Brain microvascular endothelial cell (primary cell): ENCODE measurements around the gene MAD1L1.

ENCODE experiments used
- DNase-seq: peaks from one replicate; pipeline ENCODE4 v3.0.0-alpha.2; 2020
- H3K27ac ChIP-seq: fragments of 250-450 bp; sonication (Bioruptor Pico); 2 replicates; pipeline ENCODE4 v1.5.1; 2020; ENCODE audit warnings: mild to moderate bottlenecking, moderate library complexity
- H3K27me3 ChIP-seq: fragments of 250-450 bp; sonication (Bioruptor Pico); replicated peaks from 2 replicates; pipeline ENCODE4 v1.5.1; 2020; ENCODE audit warnings: mild to moderate bottlenecking
- H3K36me3 ChIP-seq: fragments of 250-450 bp; sonication (Bioruptor Pico); replicated peaks from 2 replicates; pipeline ENCODE4 v1.5.1; 2020; ENCODE audit warnings: mild to moderate bottlenecking
- H3K4me3 ChIP-seq: 2 replicates; pipeline ENCODE4 v1.5.1; 2011; ENCODE audit warnings: low read depth, mild to moderate bottlenecking, control low read depth, low read length, moderate library complexity
- CTCF ChIP-seq: IDR thresholded peaks from 2 replicates; pipeline ENCODE4 v1.5.1; 2011; ENCODE audit warnings: low read depth, mild to moderate bottlenecking, moderate library complexity, low read length, control low read depth, inconsistent platforms; ENCODE audit errors: missing control alignments
- in situ Hi-C: cut with HindIII; loops from 2 replicates; pipeline ENCODE4 v1.10.0; 2017; ENCODE audit warnings: low sequenced_read_pairs, low pct_ligation_motif_present

Gene MAD1L1

GRCh38 chr7:1948887-1949680, 283.7 kb downstream of the MAD1L1 start:
- Histone ChIP-seq H3K27me3 (no peaks in the 10 kb centered on the region), H3K27ac (no peak overlapping the region), H3K36me3 (no peaks in the 10 kb centered on the region), H3K4me3 (no peak overlapping the region)
- in situ Hi-C loops = no loop called here
- no peak for DNase-seq
- TF ChIP-seq CTCF = no peak

GRCh38 chr7:1948301-1948796, 284.4 kb downstream of the MAD1L1 start:
- H3K36me3 ChIP-seq = no peaks in the 10 kb centered on the region
- no peaks in the 10 kb centered on the region for H3K27me3 ChIP-seq
- H3K4me3 ChIP-seq = no peak overlapping the region
- H3K27ac ChIP-seq = no peak overlapping the region
- no peak for TF ChIP-seq CTCF
- DNase-seq = no peak
- in situ Hi-C loops = no loop called here

- H3K36me3 ChIP-seq = no peaks in the 10 kb centered on the region
- no peaks in the 10 kb centered on the region for H3K27me3 ChIP-seq
- DNase-seq = no peak
- no peak for TF ChIP-seq CTCF
- no peak overlapping the region for H3K27ac ChIP-seq
- in situ Hi-C loops = no loop called here
- no peak overlapping the region for H3K4me3 ChIP-seq
Observed at GRCh38 chr7:1947586-1948217, 285.0 kb downstream of the MAD1L1 start.

- no peak overlapping the region for H3K27ac ChIP-seq
- no peak overlapping the region for H3K4me3 ChIP-seq
- no peaks in the 10 kb centered on the region for H3K36me3 ChIP-seq
- no peak for TF ChIP-seq CTCF
- no peak for DNase-seq
- H3K27me3 ChIP-seq = no peaks in the 10 kb centered on the region
- in situ Hi-C loops = no loop called here
Observed at GRCh38 chr7:1946773-1947450, 285.8 kb downstream of the MAD1L1 start.

- TF ChIP-seq CTCF = no peak
- Histone ChIP-seq H3K27ac (no peak overlapping the region), H3K36me3 (no peaks in the 10 kb centered on the region), H3K4me3 (no peak overlapping the region), H3K27me3 (no peaks in the 10 kb centered on the region)
- in situ Hi-C loops = no loop called here
- DNase-seq = no peak
Observed at GRCh38 chr7:1946025-1946772, 286.5 kb downstream of the MAD1L1 start.
